MM.1S (cell line): ENCODE data around the gene MYO1G.

Experiments
- CTCF ChIP-seq: fragments of 300-600 bp; sonication (generic); IDR thresholded peaks from 2 replicates; pipeline ENCODE4 v1.5.1; 2016; ENCODE audit warnings: antibody characterized with exemption, low read length, mixed read lengths
- EZH2 ChIP-seq: fragments of 300-600 bp; sonication (generic); optimal IDR thresholded peaks from 2 replicates; pipeline ENCODE3; 2017; ENCODE audit warnings: low read depth, mild to moderate bottlenecking, antibody characterized with exemption, low read length, mixed read lengths
- EZH2phosphoT487 ChIP-seq: fragments of 300-600 bp; sonication (generic); IDR thresholded peaks from 2 replicates; pipeline ENCODE4 v1.6.1; 2018; ENCODE audit warnings: antibody characterized with exemption, low read length

GRCh38 chr7:44978511-44979366 lies at the start of gene MYO1G:
- TF ChIP-seq CTCF: no peak
- no peak for TF ChIP-seq EZH2phosphoT487
- TF ChIP-seq EZH2: no peak
